ENCODE results near the gene ROR1. TPM values are rescaled to one million over a fixed set of nuclear protein-coding genes. Genes with fewer than 3 reads are reported as not detected.

ROR1 gene
- polyA plus RNA-seq, 1 of the 3 experiments (the other 2 are of a cell fraction) = 4.0 TPM

DNA sequence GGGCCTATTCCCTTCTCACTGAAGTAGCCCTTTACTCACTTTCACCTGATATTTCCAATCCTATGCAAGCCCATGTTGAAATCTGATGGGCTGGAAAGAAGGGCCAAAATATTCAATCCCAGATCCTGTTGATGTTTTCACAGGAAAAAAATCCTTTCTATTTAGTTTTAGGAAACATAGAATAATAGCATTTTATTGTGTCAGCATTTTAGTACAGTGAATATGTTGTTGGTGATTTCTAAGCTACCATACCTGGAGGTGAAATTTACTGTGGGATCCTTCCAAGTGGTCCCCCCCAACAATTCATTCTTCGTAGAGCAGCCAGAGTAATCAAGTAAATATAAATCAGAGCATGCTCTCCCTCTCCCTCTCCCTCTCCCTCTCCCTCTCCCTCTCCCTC is 426.2 kb downstream of the ROR1 start:
- Histone ChIP-seq H3K79me2 (ENCODE audit: insufficient read depth) (no peaks in the 10 kb centered on the region), H3K27me3 (ENCODE audit: insufficient read depth) (no peaks in the 10 kb centered on the region), H3K9ac (no peak overlapping the region), H3K36me3 (replicated peaks in 1 of 2; ENCODE audit: control insufficient read depth in 1 of 2, insufficient read depth in 2 of 2, low read length in 1 of 2) (no peaks in the 10 kb centered on the region), H3K9me2 (no peaks in the 10 kb centered on the region), H3K4me3 (ENCODE audit: low read depth in 2 of 2, low read length in 1 of 2) (no peak overlapping the region), H3K4me2 (no peak overlapping the region), H3K27ac (ENCODE audit: low read depth in 2 of 2, low read length in 1 of 2) (no peak overlapping the region), H4K20me1 (ENCODE audit: insufficient read depth) (no peaks in the 10 kb centered on the region), H3K9me3 (no peaks in the 10 kb centered on the region), H2AFZ (ENCODE audit: low read depth) (no peak overlapping the region), H3F3A (replicated peaks; ENCODE audit: insufficient read depth) (no peaks in the 10 kb centered on the region), H3K4me1 (ENCODE audit: control insufficient read depth in 1 of 2, insufficient read depth in 2 of 2, low read depth in 1 of 2, low read length in 1 of 2) (peaks cover 0 to 26% of the 10 kb centered on the region in 2 experiments; a peak in 2 of 4 replicates)
- 94% methylated on average over 1 of the region's 1 CpG for WGBS (ENCODE audit: low lambda C conversion rate)
- no peak for TF ChIP-seq FOSL2 (IDR thresholded peaks at IDR 0.05; ENCODE audit: borderline replicate concordance, low read depth)
- CTCF ChIA-PET = interaction anchor here (1.5 kb wide), 1 partner anchor 43 kb away, joined by 4 read pairs; no protein-coding TSS in a partner anchor
- no peak for DNase-seq
- POLR2A ChIA-PET = no interaction called here

DNA sequence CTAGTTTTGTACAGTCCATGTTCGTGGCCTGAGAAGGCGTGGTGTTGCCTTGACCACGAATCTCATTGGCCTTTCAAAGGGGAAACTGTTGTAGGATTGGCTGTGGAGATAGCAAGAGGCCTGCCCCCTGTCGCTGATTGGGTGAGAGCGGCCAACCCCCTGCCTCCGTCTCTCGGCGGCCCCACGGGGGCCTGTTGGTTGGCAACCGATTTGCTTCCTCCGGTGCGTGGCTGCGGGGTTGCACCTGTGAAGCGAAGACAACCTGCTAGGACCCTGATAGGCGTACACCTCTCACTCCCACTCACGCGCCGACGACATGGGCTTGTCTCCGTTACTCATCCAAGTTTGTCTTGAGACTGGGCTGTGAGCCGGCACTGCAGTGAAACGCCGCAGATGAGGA is 429.6 kb downstream of the ROR1 start, which contains the start of gene UBE2U:
Gene UBE2U (plus strand): TSS at position 204 of the 400 bp plus-strand sequence. CDS start 428 bp downstream, outside the sequence.
- H2AFZ ChIP-seq (ENCODE audit: low read depth) = no peak within 1 kb of the TSS
- H4K20me1 ChIP-seq (ENCODE audit: insufficient read depth) = no peaks in the 10 kb centered on the region
- H3F3A ChIP-seq (replicated peaks; ENCODE audit: insufficient read depth) = no peaks in the 10 kb centered on the region
- no peak within 1 kb of the TSS for H3K4me2 ChIP-seq
- no peak within 1 kb of the TSS for H3K9ac ChIP-seq
- ChIA-PET CTCF (no interaction called here), POLR2A (no interaction called here)
- H3K9me3 ChIP-seq = no peaks in the 10 kb centered on the region
- no peak within 1 kb of the TSS for H3K4me3 ChIP-seq (ENCODE audit: low read depth in 2 of 2, low read length in 1 of 2)
- H3K27ac ChIP-seq (ENCODE audit: low read depth in 2 of 2, low read length in 1 of 2) = no peak within 1 kb of the TSS
- no peaks in the 10 kb centered on the region for H3K36me3 ChIP-seq (replicated peaks in 1 of 2; ENCODE audit: control insufficient read depth in 1 of 2, insufficient read depth in 2 of 2, low read length in 1 of 2)
- TF ChIP-seq TAF1 (IDR thresholded peaks at IDR 0.05; ENCODE audit: borderline replicate concordance, low read depth, low read length) = no peak
- H3K79me2 ChIP-seq (ENCODE audit: insufficient read depth) = no peaks in the 10 kb centered on the region
- WGBS (ENCODE audit: low lambda C conversion rate) = 91% methylated on average over 14 of the region's 23 CpGs
- no peaks in the 10 kb centered on the region for H3K9me2 ChIP-seq
- no peak for DNase-seq
- no peaks in the 10 kb centered on the region for H3K4me1 ChIP-seq (ENCODE audit: control insufficient read depth in 1 of 2, insufficient read depth in 2 of 2, low read depth in 1 of 2, low read length in 1 of 2)
- no peaks in the 10 kb centered on the region for H3K27me3 ChIP-seq (ENCODE audit: insufficient read depth)

DNA sequence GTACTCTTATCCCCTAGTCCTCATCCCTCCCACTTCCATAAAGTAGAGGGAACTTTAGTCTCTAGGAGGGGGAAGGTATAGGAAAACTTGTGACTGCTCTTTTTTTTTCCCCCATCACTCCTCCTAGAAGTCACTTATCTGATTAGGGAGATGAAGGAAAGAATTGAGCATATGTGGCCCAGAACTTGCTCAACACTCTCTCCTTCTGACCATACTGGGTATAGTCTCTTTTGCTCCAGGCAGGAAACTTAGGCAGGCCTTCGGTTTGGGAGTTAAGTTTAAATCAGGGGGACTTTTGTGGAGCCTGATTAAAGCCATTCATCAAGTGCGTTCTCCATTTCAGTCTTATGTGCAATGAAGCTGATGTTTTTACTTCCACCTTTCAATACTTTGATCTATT is 435.4 kb downstream of the ROR1 start:
- no peak overlapping the region for H3K27ac ChIP-seq (ENCODE audit: low read depth in 2 of 2, low read length in 1 of 2)
- no peaks in the 10 kb centered on the region for H3K9me3 ChIP-seq
- no peaks in the 10 kb centered on the region for H4K20me1 ChIP-seq (ENCODE audit: insufficient read depth)
- no peak overlapping the region for H3K4me2 ChIP-seq
- no peak for DNase-seq
- no peak overlapping the region for H3K9ac ChIP-seq
- no peaks in the 10 kb centered on the region for H3K4me1 ChIP-seq (ENCODE audit: control insufficient read depth in 1 of 2, insufficient read depth in 2 of 2, low read depth in 1 of 2, low read length in 1 of 2)
- H3F3A ChIP-seq (replicated peaks; ENCODE audit: insufficient read depth) = peaks cover 5% of the 10 kb centered on the region
- H3K4me3 ChIP-seq (ENCODE audit: low read depth in 2 of 2, low read length in 1 of 2) = no peak overlapping the region
- no peaks in the 10 kb centered on the region for H3K9me2 ChIP-seq
- H2AFZ ChIP-seq (ENCODE audit: low read depth) = no peak overlapping the region
- no peaks in the 10 kb centered on the region for H3K27me3 ChIP-seq (ENCODE audit: insufficient read depth)
- ChIA-PET CTCF (no interaction called here), POLR2A (no interaction called here)
- WGBS (ENCODE audit: low lambda C conversion rate) = 94% methylated on average over 2 of the region's 2 CpGs
- no peaks in the 10 kb centered on the region for H3K36me3 ChIP-seq (replicated peaks in 1 of 2; ENCODE audit: control insufficient read depth in 1 of 2, insufficient read depth in 2 of 2, low read length in 1 of 2)
- no peaks in the 10 kb centered on the region for H3K79me2 ChIP-seq (ENCODE audit: insufficient read depth)
- TF ChIP-seq SMC3 (IDR thresholded peaks at IDR 0.05; ENCODE audit: low read depth, low read length) (no peak), CHD2 (IDR thresholded peaks at IDR 0.05; ENCODE audit: low read length, partially characterized antibody) (no peak), TEAD4 (IDR thresholded peaks at IDR 0.05; ENCODE audit: borderline replicate concordance, insufficient read depth) (no peak), FOXM1 (IDR thresholded peaks at IDR 0.05; ENCODE audit: low read depth) (no peak), JUND (IDR thresholded peaks at IDR 0.05) (no peak), TAF1 (IDR thresholded peaks at IDR 0.05; ENCODE audit: borderline replicate concordance, low read depth, low read length) (no peak), RAD21 (IDR thresholded peaks at IDR 0.05; ENCODE audit: low read length) (no peak), RXRA (IDR thresholded peaks at IDR 0.05; ENCODE audit: borderline replicate concordance, low read depth) (no peak)
- TF ChIP-seq, protein P1, sequence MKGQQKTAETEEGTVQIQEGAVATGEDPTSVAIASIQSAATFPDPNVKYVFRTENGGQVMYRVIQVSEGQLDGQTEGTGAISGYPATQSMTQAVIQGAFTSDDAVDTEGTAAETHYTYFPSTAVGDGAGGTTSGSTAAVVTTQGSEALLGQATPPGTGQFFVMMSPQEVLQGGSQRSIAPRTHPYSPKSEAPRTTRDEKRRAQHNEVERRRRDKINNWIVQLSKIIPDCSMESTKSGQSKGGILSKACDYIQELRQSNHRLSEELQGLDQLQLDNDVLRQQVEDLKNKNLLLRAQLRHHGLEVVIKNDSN (IDR thresholded peaks at IDR 0.05; ENCODE audit: borderline replicate concordance, low read depth) = no peak
- TF ChIP-seq, protein P2, sequence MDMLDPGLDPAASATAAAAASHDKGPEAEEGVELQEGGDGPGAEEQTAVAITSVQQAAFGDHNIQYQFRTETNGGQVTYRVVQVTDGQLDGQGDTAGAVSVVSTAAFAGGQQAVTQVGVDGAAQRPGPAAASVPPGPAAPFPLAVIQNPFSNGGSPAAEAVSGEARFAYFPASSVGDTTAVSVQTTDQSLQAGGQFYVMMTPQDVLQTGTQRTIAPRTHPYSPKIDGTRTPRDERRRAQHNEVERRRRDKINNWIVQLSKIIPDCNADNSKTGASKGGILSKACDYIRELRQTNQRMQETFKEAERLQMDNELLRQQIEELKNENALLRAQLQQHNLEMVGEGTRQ (IDR thresholded peaks at IDR 0.05; ENCODE audit: borderline replicate concordance, low read depth, low read length) = no peak
- TF ChIP-seq, protein P3, sequence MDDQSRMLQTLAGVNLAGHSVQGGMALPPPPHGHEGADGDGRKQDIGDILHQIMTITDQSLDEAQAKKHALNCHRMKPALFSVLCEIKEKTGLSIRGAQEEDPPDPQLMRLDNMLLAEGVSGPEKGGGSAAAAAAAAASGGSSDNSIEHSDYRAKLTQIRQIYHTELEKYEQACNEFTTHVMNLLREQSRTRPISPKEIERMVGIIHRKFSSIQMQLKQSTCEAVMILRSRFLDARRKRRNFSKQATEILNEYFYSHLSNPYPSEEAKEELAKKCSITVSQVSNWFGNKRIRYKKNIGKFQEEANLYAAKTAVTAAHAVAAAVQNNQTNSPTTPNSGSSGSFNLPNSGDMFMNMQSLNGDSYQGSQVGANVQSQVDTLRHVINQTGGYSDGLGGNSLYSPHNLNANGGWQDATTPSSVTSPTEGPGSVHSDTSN (IDR thresholded peaks at IDR 0.05) = no peak
- TF ChIP-seq, protein P4, sequence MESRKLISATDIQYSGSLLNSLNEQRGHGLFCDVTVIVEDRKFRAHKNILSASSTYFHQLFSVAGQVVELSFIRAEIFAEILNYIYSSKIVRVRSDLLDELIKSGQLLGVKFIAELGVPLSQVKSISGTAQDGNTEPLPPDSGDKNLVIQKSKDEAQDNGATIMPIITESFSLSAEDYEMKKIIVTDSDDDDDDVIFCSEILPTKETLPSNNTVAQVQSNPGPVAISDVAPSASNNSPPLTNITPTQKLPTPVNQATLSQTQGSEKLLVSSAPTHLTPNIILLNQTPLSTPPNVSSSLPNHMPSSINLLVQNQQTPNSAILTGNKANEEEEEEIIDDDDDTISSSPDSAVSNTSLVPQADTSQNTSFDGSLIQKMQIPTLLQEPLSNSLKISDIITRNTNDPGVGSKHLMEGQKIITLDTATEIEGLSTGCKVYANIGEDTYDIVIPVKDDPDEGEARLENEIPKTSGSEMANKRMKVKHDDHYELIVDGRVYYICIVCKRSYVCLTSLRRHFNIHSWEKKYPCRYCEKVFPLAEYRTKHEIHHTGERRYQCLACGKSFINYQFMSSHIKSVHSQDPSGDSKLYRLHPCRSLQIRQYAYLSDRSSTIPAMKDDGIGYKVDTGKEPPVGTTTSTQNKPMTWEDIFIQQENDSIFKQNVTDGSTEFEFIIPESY (IDR thresholded peaks at IDR 0.05; ENCODE audit: borderline replicate concordance, low read depth) = no peak
